MM.1S (cell line): Measurements from ENCODE around the gene ZBTB11.
"Not testable (repeated sequence)": the region's sequence is repeated elsewhere in the genome, so short reads cannot be mapped to it uniquely, and the experiment has no call there.

Experiments
- DNase-seq: peaks from one replicate; pipeline ENCODE4 v3.0.0-alpha.2; 2015
- H2AFZ ChIP-seq: fragments of 300-600 bp; sonication (generic); 2 replicates; pipeline ENCODE4 v1.6.0; 2016; ENCODE audit warnings: antibody characterized with exemption, low read length
- H3F3A ChIP-seq: fragments of 300-600 bp; sonication (generic); 2 replicates; pipeline ENCODE4 v1.6.1; 2016; ENCODE audit warnings: mild to moderate bottlenecking, antibody characterized with exemption, low read length, moderate library complexity, mixed read lengths; ENCODE audit not compliant: insufficient read depth
- H3K27ac ChIP-seq: fragments of 300-600 bp; sonication (generic); 2 replicates; pipeline ENCODE4 v1.5.1; 2016; ENCODE audit warnings: mild to moderate bottlenecking, low read length
- H3K27me3 ChIP-seq: fragments of 300-600 bp; sonication (generic); replicated peaks from 2 replicates; pipeline ENCODE4 v1.6.0; 2016; ENCODE audit warnings: low read length; ENCODE audit not compliant: insufficient read depth
- H3K36me3 ChIP-seq: fragments of 300-600 bp; sonication (generic); replicated peaks from 2 replicates; pipeline ENCODE4 v1.6.1; 2016; ENCODE audit warnings: mild to moderate bottlenecking, low read length, mixed read lengths; ENCODE audit not compliant: insufficient read depth
- H3K4me1 ChIP-seq: fragments of 300-600 bp; sonication (generic); 2 replicates; pipeline ENCODE4 v1.6.1; 2016; ENCODE audit warnings: low read length, mixed read lengths
- H3K4me2 ChIP-seq: fragments of 300-600 bp; sonication (generic); 2 replicates; pipeline ENCODE4 v1.6.0; 2016; ENCODE audit warnings: low read depth, low read length
- H3K4me3 ChIP-seq: fragments of 300-600 bp; sonication (generic); 2 replicates; pipeline ENCODE4 v1.5.1; 2016; ENCODE audit warnings: low read length, mixed read lengths
- H3K79me2 ChIP-seq: fragments of 300-600 bp; sonication (generic); 2 replicates; pipeline ENCODE4 v1.6.1; 2016; ENCODE audit warnings: mixed run types, low read length, mixed read lengths
- H3K9ac ChIP-seq: fragments of 300-600 bp; sonication (generic); 2 replicates; pipeline ENCODE4 v1.6.1; 2016; ENCODE audit warnings: low read length, mixed read lengths
- H3K9me2 ChIP-seq: fragments of 300-600 bp; sonication (generic); replicated peaks from 2 replicates; pipeline ENCODE4 v1.6.1; 2016; ENCODE audit warnings: mild to moderate bottlenecking, low read length, mixed read lengths; ENCODE audit not compliant: insufficient read depth
- H3K9me3 ChIP-seq: fragments of 300-600 bp; sonication (generic); replicated peaks from 2 replicates; pipeline ENCODE4 v1.6.1; 2016; ENCODE audit warnings: mild to moderate bottlenecking, low read length, mixed read lengths; ENCODE audit not compliant: insufficient read depth
- H4K20me1 ChIP-seq: fragments of 300-600 bp; sonication (generic); 2 replicates; pipeline ENCODE4 v1.6.1; 2016; ENCODE audit warnings: mild to moderate bottlenecking, low read length, moderate library complexity, mixed read lengths; ENCODE audit not compliant: insufficient read depth
- CTCF ChIP-seq: fragments of 300-600 bp; sonication (generic); IDR thresholded peaks from 2 replicates; pipeline ENCODE4 v1.5.1; 2016; ENCODE audit warnings: antibody characterized with exemption, low read length, mixed read lengths
- EZH2 ChIP-seq: fragments of 300-600 bp; sonication (generic); optimal IDR thresholded peaks from 2 replicates; pipeline ENCODE3; 2017; ENCODE audit warnings: low read depth, mild to moderate bottlenecking, antibody characterized with exemption, low read length, mixed read lengths
- EZH2phosphoT487 ChIP-seq: fragments of 300-600 bp; sonication (generic); IDR thresholded peaks from 2 replicates; pipeline ENCODE4 v1.6.1; 2018; ENCODE audit warnings: antibody characterized with exemption, low read length

Gene ZBTB11

GRCh38 chr3:101719604-101720185 lies 42.8 kb upstream of the ZBTB11 start:
- no peak for TF ChIP-seq CTCF
- no peak for TF ChIP-seq EZH2phosphoT487
- Histone ChIP-seq H3K36me3 (no peaks in the 10 kb centered on the region), H3K4me2 (no peak overlapping the region), H3F3A (peaks cover 37% of the 10 kb centered on the region), H3K27me3 (no peaks in the 10 kb centered on the region), H3K4me3 (no peak overlapping the region), H3K9me3 (no peaks in the 10 kb centered on the region), H3K9ac (no peak overlapping the region), H3K4me1 (peaks cover 22% of the 10 kb centered on the region), H3K79me2 (peaks cover under 1% of the 10 kb centered on the region), H4K20me1 (no peaks in the 10 kb centered on the region), H3K9me2 (no peaks in the 10 kb centered on the region), H3K27ac (peak overlapping the region; percentile 93; the same call in 1 of the 2 replicates), H2AFZ (no peak overlapping the region)
- DNase-seq: no peak

- no peak overlapping the region for H3K9ac ChIP-seq
- H3K79me2 ChIP-seq: no peaks in the 10 kb centered on the region
- H3K4me3 ChIP-seq: no peak overlapping the region
- H3K9me2 ChIP-seq: no peaks in the 10 kb centered on the region
- TF ChIP-seq CTCF (no peak), EZH2 (no peak), EZH2phosphoT487 (no peak)
- no peaks in the 10 kb centered on the region for H3K9me3 ChIP-seq
- peaks cover 29% of the 10 kb centered on the region for H3F3A ChIP-seq
- H4K20me1 ChIP-seq: no peaks in the 10 kb centered on the region
- H3K4me1 ChIP-seq: peaks cover 22% of the 10 kb centered on the region
- no peak overlapping the region for H3K27ac ChIP-seq
- DNase-seq: no peak
- no peaks in the 10 kb centered on the region for H3K27me3 ChIP-seq
- H3K4me2 ChIP-seq: no peak overlapping the region
- no peak overlapping the region for H2AFZ ChIP-seq
- H3K36me3 ChIP-seq: no peaks in the 10 kb centered on the region
Measured at GRCh38 chr3:101718455-101718854, 41.5 kb upstream of the ZBTB11 start.

GRCh38 chr3:101709126-101709525 lies 32.2 kb upstream of the ZBTB11 start:
- Histone ChIP-seq H3K79me2 (no peaks in the 10 kb centered on the region), H3K4me3 (no peak overlapping the region), H3K27ac (no peak overlapping the region), H4K20me1 (no peaks in the 10 kb centered on the region), H3K9ac (no peak overlapping the region), H3F3A (no peaks in the 10 kb centered on the region), H3K9me3 (no peaks in the 10 kb centered on the region), H3K9me2 (no peaks in the 10 kb centered on the region), H3K27me3 (no peaks in the 10 kb centered on the region), H3K4me2 (no peak overlapping the region), H3K36me3 (no peaks in the 10 kb centered on the region), H2AFZ (no peak overlapping the region), H3K4me1 (no peaks in the 10 kb centered on the region)
- no peak for DNase-seq
- TF ChIP-seq EZH2phosphoT487 (no peak), EZH2 (no peak), CTCF (no peak)

GRCh38 chr3:101704639-101705038 lies 27.7 kb upstream of the ZBTB11 start:
- H3K27ac ChIP-seq, H3K36me3 ChIP-seq, H4K20me1 ChIP-seq, H3K9me3 ChIP-seq, H3K4me2 ChIP-seq, H3K4me3 ChIP-seq, H3K79me2 ChIP-seq, H3K9ac ChIP-seq, H3K27me3 ChIP-seq, DNase-seq, H3K9me2 ChIP-seq, H2AFZ ChIP-seq: not testable (repeated sequence)
- Histone ChIP-seq H3K4me1 (peaks cover 11% of the 10 kb centered on the region), H3F3A (peaks cover 10% of the 10 kb centered on the region)
